K562 (cell line): ENCODE results near the gene PIP4K2A. TPM values are rescaled to one million over a fixed set of nuclear protein-coding genes. Genes with fewer than 3 reads are reported as not detected.
A peak's percentile ranks its signal among the peaks of the same experiment; 100 is the strongest.

Experiments
- ATF3 ChIP-seq, 2 experiments: fragments of 450-650 bp in 1 of 2; sonication (generic) in 1 of 2; formaldehyde crosslinking in 1 of 2; IDR thresholded peaks in 1 of 2; conservative IDR thresholded peaks in 1 of 2; 2 replicates each; pipeline versions ENCODE4 v1.6.1 to v1.8.1; 2016 to 2023; ENCODE audit warnings: mild to moderate bottlenecking in 2 of 2, moderate library complexity in 2 of 2, inconsistent platforms in 1 of 2, missing genetic modification reagents in 1 of 2
- ELF4 ChIP-seq: fragments of 450-650 bp; formaldehyde crosslinking; IDR thresholded peaks from 2 replicates; pipeline ENCODE4 v1.4.0; 2022; ENCODE audit warnings: missing genetic modification characterization
- ETV1 ChIP-seq: fragments of 450-650 bp; conservative IDR thresholded peaks from 2 replicates; pipeline ENCODE4 v1.6.1; 2016; ENCODE audit warnings: missing genetic modification characterization, control low read depth, low read depth, missing compliant biosample characterization
- FOXP1 ChIP-seq: sonication (generic); formaldehyde crosslinking; IDR thresholded peaks from 2 replicates; pipeline ENCODE4 v1.8.0; 2022; ENCODE audit warnings: mild to moderate bottlenecking, missing genetic modification reagents
- HES1 ChIP-seq: fragments of 450-650 bp; IDR thresholded peaks from 2 replicates; pipeline ENCODE4 v1.6.1; 2016; ENCODE audit warnings: low read depth, mild to moderate bottlenecking, moderate library complexity
- JUNB ChIP-seq: fragments of 450-650 bp; formaldehyde crosslinking; conservative IDR thresholded peaks from 2 replicates; pipeline ENCODE4 v1.4.0; 2020; ENCODE audit warnings: mild to moderate bottlenecking
- LARP7 ChIP-seq: fragments of 450-650 bp; IDR thresholded peaks from 2 replicates; pipeline ENCODE4 v1.6.1; 2016
- MAX ChIP-seq: sonication (generic); formaldehyde crosslinking; IDR thresholded peaks from 2 replicates; pipeline ENCODE4 v1.9.0; 2022; ENCODE audit warnings: mild to moderate bottlenecking, missing genetic modification reagents
- MLLT1 ChIP-seq, 2 experiments: fragments of 450-650 bp; IDR thresholded peaks; 2 replicates each; pipeline ENCODE4 v1.6.1; 2016
- NCOA4 ChIP-seq: fragments of 450-650 bp; IDR thresholded peaks from 2 replicates; pipeline ENCODE4 v1.6.1; 2018; ENCODE audit warnings: mild to moderate bottlenecking; ENCODE audit not compliant: partially characterized antibody
- NUFIP1 ChIP-seq: fragments of 450-650 bp; IDR thresholded peaks from 2 replicates; pipeline ENCODE4 v1.6.1; 2018; ENCODE audit not compliant: partially characterized antibody
- PPARD ChIP-seq: fragments of 250-450 bp; sonication (Bioruptor Pico); IDR thresholded peaks from 2 replicates; pipeline ENCODE4 v1.8.0; 2022; ENCODE audit warnings: inconsistent platforms, mild to moderate bottlenecking, moderate library complexity
- PURB ChIP-seq: sonication (generic); formaldehyde crosslinking; IDR thresholded peaks from 2 replicates; pipeline ENCODE4 v1.9.0; 2021; ENCODE audit warnings: low read depth, mild to moderate bottlenecking, missing genetic modification reagents
- THAP12 ChIP-seq: fragments of 250-450 bp; sonication (Bioruptor Pico); IDR thresholded peaks from 2 replicates; pipeline ENCODE4 v1.9.0; 2021; ENCODE audit warnings: mild to moderate bottlenecking, inconsistent platforms
- XRCC4 ChIP-seq: IDR thresholded peaks from one replicate; pipeline ENCODE4 v1.6.1; 2011; ENCODE audit not compliant: insufficient read depth, insufficient read length; ENCODE audit errors: extremely low read depth
- ZBTB11 ChIP-seq, 3 experiments: fragments of 200-800 bp in 1 of 3; fragments of 250-450 bp in 1 of 3; fragments of 450-650 bp in 1 of 3; sonication (Bioruptor Pico) in 1 of 3; sonication (Bioruptor generic) in 1 of 3; formaldehyde crosslinking in 1 of 3; IDR thresholded peaks; 2 replicates each; pipeline versions ENCODE4 v1.6.1 to v1.8.0; 2016 to 2022; ENCODE audit warnings: mild to moderate bottlenecking in 2 of 3, missing genetic modification characterization in 2 of 3, missing compliant biosample characterization in 1 of 3, moderate library complexity in 1 of 3
- ZFP1 ChIP-seq: fragments of 450-650 bp; formaldehyde crosslinking; IDR thresholded peaks from 2 replicates; pipeline ENCODE4 v1.4.0; 2020; ENCODE audit warnings: mild to moderate bottlenecking, mixed read lengths
- ZNF408 ChIP-seq: fragments of 250-450 bp; sonication (Bioruptor Pico); IDR thresholded peaks from 2 replicates; pipeline ENCODE4 v1.4.0; 2020; ENCODE audit warnings: low read depth, mild to moderate bottlenecking, moderate library complexity
- ZNF436 ChIP-seq: fragments of 250-450, 450-650 bp; sonication (Bioruptor Pico); formaldehyde crosslinking; IDR thresholded peaks from 2 replicates; pipeline ENCODE4 v1.7.0; 2020; ENCODE audit warnings: mild to moderate bottlenecking
- polyA plus RNA-seq, 8 experiments: library from polyadenylated mRNA; depleted of rRNA in 4 of 8; stranded (reverse) in 5 of 8; unstranded in 3 of 8; fragments of >200 nt; fragmentation: Nextera tagmentation in 2 of 8; fragmentation: Illumina TruSeq in 1 of 8; extraction: Ambion mirVana in 2 of 8; extraction: Trizol in 1 of 8; gene quantifications; 2 replicates each; pipeline versions ENCODE4 v1.2.1 to v1.2.3, GENCODE V29; 2011 to 2014; ENCODE audit warnings: inconsistent platforms in 1 of 8, missing spikeins in 1 of 8
- total RNA-seq, 7 experiments: library from RNA; depleted of rRNA in 6 of 7; stranded (reverse); fragments of >200 nt in 6 of 7; fragmentation: Illumina TruSeq in 2 of 7; extraction: Trizol in 2 of 7; gene quantifications; 2 replicates each; pipeline versions ENCODE4 v1.2.1 to v1.2.3, GENCODE V29; 2011 to 2021; ENCODE audit warnings: low replicate concordance in 1 of 7

Gene PIP4K2A
- total and polyA plus RNA-seq, 9 of the 15 experiments (the other 6 are each of a cell fraction or from before 2014, with no cell fraction given) = 35.6 to 117 (median 71.9) TPM

GRCh38 chr10:22669163-22669711 lies 45.1 kb downstream of the PIP4K2A start (continued):
- no peak for TF ChIP-seq ZBTB11 (CRISPR knock-in tag; IDR thresholded peaks at IDR 0.05)
- TF ChIP-seq HES1 = no peak
- no peak for TF ChIP-seq JUNB (CRISPR knock-in tag)
- no peak for TF ChIP-seq LARP7
- no peak for TF ChIP-seq NUFIP1
- TF ChIP-seq ELF4 (CRISPR knock-in tag) = peak; percentile 74; the same call in 1 of the 2 replicates
- no peak for TF ChIP-seq NCOA4
- no peak for TF ChIP-seq MAX (CRISPR knock-in tag)
- no peak for TF ChIP-seq ZFP1
- no peak for TF ChIP-seq ATF3 (IDR thresholded peaks at IDR 0.05)
- TF ChIP-seq ATF3 (CRISPR knock-in tag; conservative IDR thresholded peaks at IDR 0.05) = no peak
- no peak for TF ChIP-seq PPARD (CRISPR knock-in tag)
- TF ChIP-seq XRCC4 = no peak
- no peak for TF ChIP-seq THAP12
- no peak for TF ChIP-seq ZNF408 (CRISPR knock-in tag)
- no peak; the same call in 1 of the 2 replicates for TF ChIP-seq ETV1
- peak in 1 of 2 experiments; percentile 37; a peak in 1 of 4 replicates for TF ChIP-seq MLLT1 (IDR thresholded peaks at IDR 0.05)
- no peak for TF ChIP-seq FOXP1 (CRISPR knock-in tag)
- TF ChIP-seq ZNF436 (CRISPR knock-in tag) = no peak
- TF ChIP-seq PURB (CRISPR knock-in tag) = no peak
